Dendritic cell treated with granulocyte-macrophage colony-stimulating factor and Interleukin-4, amounts not matched to agents 40 ng/mL and 50 ng/mL, for 4 days (primary cell): ENCODE data around the gene CD79A.
A peak's percentile ranks its signal among the peaks of the same experiment; 100 is the strongest.

ENCODE experiments used
- H3K27ac Mint-ChIP-seq: one replicate; pipeline ENCODE4 v1.8.0; 2022; ENCODE audit warnings: mild to moderate bottlenecking, mixed read lengths
- H3K27me3 Mint-ChIP-seq: one replicate; pipeline ENCODE4 v1.8.0; 2022; ENCODE audit warnings: mild to moderate bottlenecking, mixed read lengths
- H3K36me3 Mint-ChIP-seq: one replicate; pipeline ENCODE4 v1.8.0; 2022; ENCODE audit warnings: low read depth, mixed read lengths
- H3K4me1 Mint-ChIP-seq: one replicate; pipeline ENCODE4 v1.8.0; 2022; ENCODE audit warnings: low read depth, mixed read lengths
- H3K4me3 Mint-ChIP-seq: one replicate; pipeline ENCODE4 v1.8.0; 2022; ENCODE audit warnings: mild to moderate bottlenecking, moderate library complexity, mixed read lengths
- H3K9me3 Mint-ChIP-seq: one replicate; pipeline ENCODE4 v1.8.0; 2022; ENCODE audit warnings: mixed read lengths
- intact Hi-C: fragments of 100-400 bp; cut with micrococcal nuclease; formaldehyde crosslinking; loops from one replicate; pipeline ENCODE4 v1.15.0; 2022

CD79A gene

DNA sequence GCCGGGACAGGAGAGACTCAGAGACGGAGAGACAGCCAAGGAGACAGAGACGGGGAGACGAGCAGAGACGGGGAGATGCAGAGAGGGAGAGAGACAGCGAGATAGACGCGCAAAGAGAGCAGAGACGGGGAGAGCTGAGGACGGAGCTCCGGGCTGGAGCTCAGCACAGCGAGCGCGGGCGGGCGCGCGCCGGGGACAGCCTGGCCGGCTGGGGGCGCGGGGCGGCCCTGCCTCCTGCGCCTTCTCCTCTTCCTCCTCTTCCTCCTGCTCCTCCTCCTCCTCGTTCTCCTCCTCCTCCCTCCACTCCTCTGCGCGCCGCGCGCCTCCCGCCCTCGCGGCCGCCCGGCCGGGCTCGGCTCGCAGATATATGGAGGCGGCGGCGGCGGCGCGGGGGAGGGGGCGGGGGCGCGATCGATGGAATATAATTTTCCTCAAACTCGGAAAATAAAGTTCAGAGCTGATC is 51.2 kb downstream of the CD79A start, which contains the start of gene ERFL:
Gene ERFL (minus strand): TSS at position 229 of the 463 bp plus-strand sequence. CDS start 15,530 bp downstream, outside the sequence.
- H3K9me3 Mint-ChIP-seq, result no peaks in the 10 kb centered on the region
- peaks cover 18% of the 10 kb centered on the region for H3K4me1 Mint-ChIP-seq
- no peaks in the 10 kb centered on the region for H3K36me3 Mint-ChIP-seq
- peak within 1 kb of the TSS; percentile 72 for H3K4me3 Mint-ChIP-seq
- intact Hi-C loops, result no loop called here
- peaks cover 51% of the 10 kb centered on the region for H3K27me3 Mint-ChIP-seq
- H3K27ac Mint-ChIP-seq, result no peak within 1 kb of the TSS

- Mint-ChIP-seq H3K36me3 (no peaks in the 10 kb centered on the region), H3K4me1 (peaks cover 22% of the 10 kb centered on the region), H3K27ac (no peak overlapping the region), H3K9me3 (no peaks in the 10 kb centered on the region), H3K4me3 (peak overlapping the region; percentile 52), H3K27me3 (peaks cover 56% of the 10 kb centered on the region)
- intact Hi-C loops, result no loop called here
Measured at GRCh38 chr19:41928754-41929535, 51.9 kb downstream of the CD79A start.

DNA sequence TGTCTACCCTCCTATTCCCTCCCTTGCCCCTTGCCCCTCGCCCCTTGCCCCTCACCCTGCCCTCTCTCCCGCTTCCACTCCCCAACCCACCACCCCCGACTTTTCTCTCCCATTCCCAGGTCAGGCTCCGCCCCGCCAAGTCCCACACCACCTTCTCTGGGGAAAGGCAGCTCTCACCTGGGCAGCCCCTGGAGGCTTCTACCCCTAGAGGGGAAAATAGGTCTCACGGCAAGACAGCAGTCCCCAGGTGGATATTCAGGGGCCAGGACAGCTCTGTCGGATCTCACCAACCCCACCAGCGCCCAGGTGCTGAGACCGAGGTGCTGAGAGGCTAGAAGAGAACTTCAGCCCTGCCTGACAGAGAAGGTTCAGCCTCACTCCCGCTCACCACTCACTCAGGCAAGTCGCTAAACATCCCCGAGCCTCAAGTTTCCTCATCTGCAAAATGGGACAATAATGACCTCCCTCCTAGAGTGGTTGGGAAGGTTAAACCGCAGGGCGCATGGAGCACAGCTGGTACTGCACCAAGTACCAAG is 52.5 kb downstream of the CD79A start:
- peaks cover 24% of the 10 kb centered on the region for H3K4me1 Mint-ChIP-seq
- H3K4me3 Mint-ChIP-seq, result no peak overlapping the region
- no peaks in the 10 kb centered on the region for H3K9me3 Mint-ChIP-seq
- no peak overlapping the region for H3K27ac Mint-ChIP-seq
- intact Hi-C loops, result no loop called here
- H3K36me3 Mint-ChIP-seq, result no peaks in the 10 kb centered on the region
- H3K27me3 Mint-ChIP-seq, result peaks cover 61% of the 10 kb centered on the region

- Mint-ChIP-seq H3K36me3 (no peaks in the 10 kb centered on the region), H3K27me3 (peaks cover 67% of the 10 kb centered on the region), H3K4me1 (peaks cover 30% of the 10 kb centered on the region), H3K27ac (no peak overlapping the region), H3K4me3 (no peak overlapping the region), H3K9me3 (no peaks in the 10 kb centered on the region)
- intact Hi-C loops, result no loop called here
Measured at GRCh38 chr19:41930322-41930722, 53.2 kb downstream of the CD79A start.
